Neural cell (in vitro differentiated cells): Measurements from ENCODE around the gene ADPRHL1. TPM values are rescaled to one million over a fixed set of nuclear protein-coding genes. Genes with fewer than 3 reads are reported as not detected.

Source experiments
- H2AFZ ChIP-seq: fragments of 200-600, 300-800 bp; sonication (generic), shearing (Covaris generic); 2 replicates; pipeline ENCODE4 v1.6.0; 2014; ENCODE audit warnings: low read depth, mild to moderate bottlenecking, antibody characterized with exemption, low read length, moderate library complexity
- H3F3A ChIP-seq: fragments of 200-600 bp; shearing (Covaris generic); 2 replicates; pipeline ENCODE4 v1.6.1; 2016; ENCODE audit warnings: mild to moderate bottlenecking, moderate library complexity, mixed read lengths, antibody characterized with exemption, low read length; ENCODE audit not compliant: insufficient read depth, poor library complexity, severe bottlenecking
- H3K27ac ChIP-seq: fragments of 200-600, 300-800 bp; sonication (generic), shearing (Covaris generic); 2 replicates; pipeline ENCODE4 v1.5.1; 2014; ENCODE audit warnings: mild to moderate bottlenecking, low read length, moderate library complexity
- H3K27me3 ChIP-seq: fragments of 300-800, 200-600 bp; sonication (generic), shearing (Covaris generic); 2 replicates; pipeline ENCODE4 v1.6.0; 2014; ENCODE audit warnings: mild to moderate bottlenecking, low read depth, low read length, moderate library complexity; ENCODE audit not compliant: insufficient read depth
- H3K36me3 ChIP-seq: fragments of 300-800, 200-600 bp; sonication (generic), shearing (Covaris generic); 2 replicates; pipeline ENCODE4 v1.5.1; 2014; ENCODE audit warnings: mild to moderate bottlenecking, antibody characterized with exemption, low read length, moderate library complexity; ENCODE audit not compliant: insufficient read depth
- H3K4me2 ChIP-seq: fragments of 300-800, 200-600 bp; sonication (generic), shearing (Covaris generic); 2 replicates; pipeline ENCODE4 v1.6.0; 2014; ENCODE audit warnings: mild to moderate bottlenecking, low read length
- H3K4me3 ChIP-seq: fragments of 300-800, 200-600 bp; sonication (generic), shearing (Covaris generic); 2 replicates; pipeline ENCODE4 v1.5.1; 2014; ENCODE audit warnings: mild to moderate bottlenecking, low read length, moderate library complexity
- H3K79me2 ChIP-seq: fragments of 200-600 bp; shearing (Covaris generic); replicated peaks from 2 replicates; pipeline ENCODE4 v1.6.0; 2014; ENCODE audit warnings: mild to moderate bottlenecking, low read length, moderate library complexity; ENCODE audit not compliant: insufficient read depth
- H3K9ac ChIP-seq: fragments of 300-800, 200-600 bp; sonication (generic), shearing (Covaris generic); 2 replicates; pipeline ENCODE4 v1.6.1; 2016; ENCODE audit warnings: mild to moderate bottlenecking, low read length, mixed read lengths
- H3K9me2 ChIP-seq: fragments of 200-600 bp; shearing (Covaris generic); 2 replicates; pipeline ENCODE4 v1.6.1; 2016; ENCODE audit warnings: mild to moderate bottlenecking, low read length, mixed read lengths; ENCODE audit not compliant: insufficient read depth
- H3K9me3 ChIP-seq: fragments of 200-600, 300-800 bp; sonication (generic), shearing (Covaris generic); 2 replicates; pipeline ENCODE4 v1.6.1; 2016; ENCODE audit warnings: mild to moderate bottlenecking, mixed run types, low read length, moderate library complexity, mixed read lengths
- H4K20me1 ChIP-seq: fragments of 200-600 bp; shearing (Covaris generic); 2 replicates; pipeline ENCODE4 v1.6.1; 2016; ENCODE audit warnings: mild to moderate bottlenecking, mixed run types; ENCODE audit not compliant: insufficient read depth
- EP300 ChIP-seq: fragments of 450-650 bp; conservative IDR thresholded peaks from 2 replicates; pipeline ENCODE4 v1.6.1; 2014; ENCODE audit warnings: antibody characterized with exemption, mild to moderate bottlenecking, moderate library complexity; ENCODE audit not compliant: poor library complexity, severe bottlenecking
- EZH2 ChIP-seq: fragments of 200-600, 300-800 bp; shearing (Covaris generic), sonication (generic); IDR thresholded peaks from 2 replicates; pipeline ENCODE4 v1.6.1; 2014; ENCODE audit warnings: antibody characterized with exemption, low read length, borderline replicate concordance, mild to moderate bottlenecking; ENCODE audit not compliant: insufficient read depth, poor library complexity, severe bottlenecking
- MXI1 ChIP-seq: fragments of 450-650 bp; conservative IDR thresholded peaks from 2 replicates; pipeline ENCODE4 v1.6.1; 2014; ENCODE audit warnings: antibody characterized with exemption, mild to moderate bottlenecking; ENCODE audit not compliant: poor library complexity, severe bottlenecking
- POLR2AphosphoS5 ChIP-seq: IDR thresholded peaks from 2 replicates; pipeline ENCODE4 v1.6.1; 2012
- RAD21 ChIP-seq: fragments of 450-650 bp; conservative IDR thresholded peaks from 2 replicates; pipeline ENCODE4 v1.6.1; 2014; ENCODE audit warnings: antibody characterized with exemption, mild to moderate bottlenecking, moderate library complexity
- SMC3 ChIP-seq: fragments of 450-650 bp; conservative IDR thresholded peaks from 2 replicates; pipeline ENCODE4 v1.6.1; 2014; ENCODE audit warnings: antibody characterized with exemption, mild to moderate bottlenecking, moderate library complexity; ENCODE audit not compliant: poor library complexity
- TAF1 ChIP-seq: IDR thresholded peaks from 2 replicates; pipeline ENCODE4 v1.6.1; 2012; ENCODE audit warnings: low read depth
- polyA plus RNA-seq: library from polyadenylated mRNA; depleted of rRNA; stranded (reverse); fragments of >200 nt; gene quantifications from 2 replicates; pipeline ENCODE4 v1.2.3, GENCODE V29; 2014
- TF ChIP-seq, protein P1 (sequence below): fragments of 450-650 bp; IDR thresholded peaks from 2 replicates; pipeline ENCODE4 v1.5.1; 2014; ENCODE audit warnings: antibody characterized with exemption, mild to moderate bottlenecking, moderate library complexity; ENCODE audit not compliant: poor library complexity, severe bottlenecking
- TF ChIP-seq, protein P2 (sequence below): IDR thresholded peaks from 2 replicates; pipeline ENCODE4 v1.6.1; 2012; ENCODE audit warnings: borderline replicate concordance

ADPRHL1 gene
- polyA plus RNA-seq, 1 donor from 2014 or later, result 1.1 TPM

DNA sequence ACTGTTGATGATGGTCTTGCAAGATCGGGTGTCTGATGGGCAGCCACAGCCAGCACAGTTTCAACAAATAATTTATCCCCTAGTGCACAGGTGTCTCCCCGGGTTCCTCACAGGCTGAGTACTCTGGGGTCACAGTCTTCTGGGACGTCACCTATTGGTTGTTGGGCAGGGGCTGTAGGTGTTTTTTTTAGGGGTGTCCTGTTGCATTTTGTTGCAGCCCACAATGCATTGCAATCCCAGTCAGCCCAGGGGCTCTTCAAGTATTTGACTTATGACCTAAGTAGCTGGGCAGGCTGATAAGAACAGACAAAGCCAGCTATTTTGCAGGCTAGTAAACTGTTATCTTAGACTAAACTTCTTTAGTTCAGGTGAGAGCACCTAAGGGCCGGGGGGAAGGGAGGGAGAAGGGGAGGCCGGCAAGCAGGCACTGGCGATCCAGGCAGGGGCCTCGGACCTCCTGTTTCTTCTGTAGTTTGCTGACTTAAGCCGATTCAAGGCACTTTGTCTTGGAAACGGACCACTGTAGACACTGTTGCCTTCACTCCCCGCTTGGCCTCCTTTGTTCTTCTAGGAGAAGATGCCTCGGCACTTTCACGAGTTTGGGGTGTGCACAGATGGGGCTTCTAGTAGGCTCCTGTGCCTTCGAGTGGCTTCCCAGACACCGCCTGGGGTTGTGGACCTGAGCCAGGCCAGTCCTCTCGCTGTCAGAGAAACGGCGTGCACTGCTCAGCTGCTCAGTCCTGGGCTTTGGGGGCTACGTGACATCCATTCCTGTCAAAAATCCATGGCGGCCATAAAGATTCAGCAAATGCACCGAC lies 55.5 kb downstream of the ADPRHL1 start:
- Histone ChIP-seq H3K9me2 (no peaks in the 10 kb centered on the region), H2AFZ (no peak overlapping the region)

DNA sequence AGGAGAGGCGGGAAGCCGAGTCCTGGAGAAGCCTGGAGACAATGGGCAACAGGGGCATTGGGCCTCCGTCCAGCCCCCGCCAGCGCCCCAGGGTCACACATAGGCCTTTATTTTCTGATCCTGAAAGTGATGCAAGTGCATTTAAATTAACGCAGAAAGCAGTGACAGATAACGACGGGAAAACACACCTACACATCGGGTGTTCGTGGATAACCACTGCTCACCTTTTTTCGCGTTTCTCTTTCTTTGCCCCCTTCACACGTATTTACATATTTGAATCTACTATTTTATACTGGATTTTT lies 59.0 kb downstream of the ADPRHL1 start:
- H3F3A ChIP-seq, result no peaks in the 10 kb centered on the region
- no peak for TF ChIP-seq EZH2
- TF ChIP-seq, protein P1, sequence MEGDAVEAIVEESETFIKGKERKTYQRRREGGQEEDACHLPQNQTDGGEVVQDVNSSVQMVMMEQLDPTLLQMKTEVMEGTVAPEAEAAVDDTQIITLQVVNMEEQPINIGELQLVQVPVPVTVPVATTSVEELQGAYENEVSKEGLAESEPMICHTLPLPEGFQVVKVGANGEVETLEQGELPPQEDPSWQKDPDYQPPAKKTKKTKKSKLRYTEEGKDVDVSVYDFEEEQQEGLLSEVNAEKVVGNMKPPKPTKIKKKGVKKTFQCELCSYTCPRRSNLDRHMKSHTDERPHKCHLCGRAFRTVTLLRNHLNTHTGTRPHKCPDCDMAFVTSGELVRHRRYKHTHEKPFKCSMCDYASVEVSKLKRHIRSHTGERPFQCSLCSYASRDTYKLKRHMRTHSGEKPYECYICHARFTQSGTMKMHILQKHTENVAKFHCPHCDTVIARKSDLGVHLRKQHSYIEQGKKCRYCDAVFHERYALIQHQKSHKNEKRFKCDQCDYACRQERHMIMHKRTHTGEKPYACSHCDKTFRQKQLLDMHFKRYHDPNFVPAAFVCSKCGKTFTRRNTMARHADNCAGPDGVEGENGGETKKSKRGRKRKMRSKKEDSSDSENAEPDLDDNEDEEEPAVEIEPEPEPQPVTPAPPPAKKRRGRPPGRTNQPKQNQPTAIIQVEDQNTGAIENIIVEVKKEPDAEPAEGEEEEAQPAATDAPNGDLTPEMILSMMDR, result peak; percentile 22
- H3K79me2 ChIP-seq, result no peaks in the 10 kb centered on the region
- H3K4me2 ChIP-seq, result no peak overlapping the region
- H2AFZ ChIP-seq, result no peak overlapping the region
- no peaks in the 10 kb centered on the region for H3K27me3 ChIP-seq
- no peaks in the 10 kb centered on the region for H3K9me2 ChIP-seq
- H3K27ac ChIP-seq, result no peak overlapping the region
- H3K36me3 ChIP-seq, result no peaks in the 10 kb centered on the region
- no peak overlapping the region for H3K9ac ChIP-seq
- H3K4me3 ChIP-seq, result peak overlapping the region; percentile 64
- H3K9me3 ChIP-seq, result no peaks in the 10 kb centered on the region
- no peaks in the 10 kb centered on the region for H4K20me1 ChIP-seq

More for the DNA sequence above, 55.5 kb downstream of the ADPRHL1 start:
- Histone ChIP-seq H3K9ac (no peak overlapping the region), H3K9me3 (no peaks in the 10 kb centered on the region), H3K4me2 (no peak overlapping the region), H4K20me1 (no peaks in the 10 kb centered on the region), H3K36me3 (no peaks in the 10 kb centered on the region), H3K4me3 (no peak overlapping the region), H3F3A (no peaks in the 10 kb centered on the region), H3K79me2 (no peaks in the 10 kb centered on the region), H3K27me3 (no peaks in the 10 kb centered on the region), H3K27ac (no peak overlapping the region)
- no peak for TF ChIP-seq POLR2AphosphoS5
- TF ChIP-seq RAD21, result no peak
- TF ChIP-seq, protein P2, sequence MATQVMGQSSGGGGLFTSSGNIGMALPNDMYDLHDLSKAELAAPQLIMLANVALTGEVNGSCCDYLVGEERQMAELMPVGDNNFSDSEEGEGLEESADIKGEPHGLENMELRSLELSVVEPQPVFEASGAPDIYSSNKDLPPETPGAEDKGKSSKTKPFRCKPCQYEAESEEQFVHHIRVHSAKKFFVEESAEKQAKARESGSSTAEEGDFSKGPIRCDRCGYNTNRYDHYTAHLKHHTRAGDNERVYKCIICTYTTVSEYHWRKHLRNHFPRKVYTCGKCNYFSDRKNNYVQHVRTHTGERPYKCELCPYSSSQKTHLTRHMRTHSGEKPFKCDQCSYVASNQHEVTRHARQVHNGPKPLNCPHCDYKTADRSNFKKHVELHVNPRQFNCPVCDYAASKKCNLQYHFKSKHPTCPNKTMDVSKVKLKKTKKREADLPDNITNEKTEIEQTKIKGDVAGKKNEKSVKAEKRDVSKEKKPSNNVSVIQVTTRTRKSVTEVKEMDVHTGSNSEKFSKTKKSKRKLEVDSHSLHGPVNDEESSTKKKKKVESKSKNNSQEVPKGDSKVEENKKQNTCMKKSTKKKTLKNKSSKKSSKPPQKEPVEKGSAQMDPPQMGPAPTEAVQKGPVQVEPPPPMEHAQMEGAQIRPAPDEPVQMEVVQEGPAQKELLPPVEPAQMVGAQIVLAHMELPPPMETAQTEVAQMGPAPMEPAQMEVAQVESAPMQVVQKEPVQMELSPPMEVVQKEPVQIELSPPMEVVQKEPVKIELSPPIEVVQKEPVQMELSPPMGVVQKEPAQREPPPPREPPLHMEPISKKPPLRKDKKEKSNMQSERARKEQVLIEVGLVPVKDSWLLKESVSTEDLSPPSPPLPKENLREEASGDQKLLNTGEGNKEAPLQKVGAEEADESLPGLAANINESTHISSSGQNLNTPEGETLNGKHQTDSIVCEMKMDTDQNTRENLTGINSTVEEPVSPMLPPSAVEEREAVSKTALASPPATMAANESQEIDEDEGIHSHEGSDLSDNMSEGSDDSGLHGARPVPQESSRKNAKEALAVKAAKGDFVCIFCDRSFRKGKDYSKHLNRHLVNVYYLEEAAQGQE, result no peak
- TF ChIP-seq, protein P1, result no peak
- TF ChIP-seq EP300, result no peak
- TF ChIP-seq MXI1, result no peak
- TF ChIP-seq SMC3, result no peak
- no peak for TF ChIP-seq EZH2
- TF ChIP-seq TAF1, result no peak
